K562 (cell line): ENCODE measurements around the gene CSKMT. TPM values are rescaled to one million over a fixed set of nuclear protein-coding genes. Genes with fewer than 3 reads are reported as not detected.

Experiments
- FUS ChIP-seq: fragments of 200-400 bp; formaldehyde crosslinking; optimal IDR thresholded peaks from 2 replicates; pipeline ENCODE3; 2017; ENCODE audit warnings: low read depth, low read length
- HDAC2 ChIP-seq: fragments of 450-650 bp; IDR thresholded peaks from 2 replicates; pipeline ENCODE4 v1.6.1; 2016; ENCODE audit warnings: mild to moderate bottlenecking
- OTX1 ChIP-seq: fragments of 450-650 bp; formaldehyde crosslinking; IDR thresholded peaks from 2 replicates; pipeline ENCODE4 v1.4.0; 2022; ENCODE audit warnings: mild to moderate bottlenecking
- PURB ChIP-seq: sonication (generic); formaldehyde crosslinking; IDR thresholded peaks from 2 replicates; pipeline ENCODE4 v1.9.0; 2021; ENCODE audit warnings: low read depth, mild to moderate bottlenecking, missing genetic modification reagents
- SMARCB1 ChIP-seq: IDR thresholded peaks from 2 replicates; pipeline ENCODE4 v1.6.1; 2011; ENCODE audit warnings: improper control_type of control experiment, low read depth; ENCODE audit not compliant: insufficient read length
- SREBF1 ChIP-seq: fragments of 150-350 bp; IDR thresholded peaks from 2 replicates; pipeline ENCODE4 v1.6.1; 2014; ENCODE audit warnings: antibody characterized with exemption, low read depth, low read length, borderline replicate concordance
- TAF15 ChIP-seq: fragments of 200-400 bp; formaldehyde crosslinking; IDR thresholded peaks from 2 replicates; pipeline ENCODE4 v1.6.1; 2017; ENCODE audit warnings: mild to moderate bottlenecking, low read depth, low read length, moderate library complexity
- ZNF263 ChIP-seq: sonication (generic); formaldehyde crosslinking; IDR thresholded peaks from 2 replicates; pipeline ENCODE4 v1.8.0; 2022; ENCODE audit warnings: mild to moderate bottlenecking, missing genetic modification reagents, borderline replicate concordance
- ZNF316 ChIP-seq: fragments of 450-650 bp; IDR thresholded peaks from 2 replicates; pipeline ENCODE4 v1.6.1; 2016
- ZNF583 ChIP-seq: fragments of 250-450 bp; sonication (Bioruptor Pico); IDR thresholded peaks from 2 replicates; pipeline ENCODE4 v1.4.0; 2020
- ZNF589 ChIP-seq: fragments of 200-800 bp; sonication (Bioruptor generic); IDR thresholded peaks from 2 replicates; pipeline ENCODE4 v1.6.1; 2016; ENCODE audit warnings: low read depth, missing genetic modification characterization, missing compliant biosample characterization
- polyA plus RNA-seq, 8 experiments: library from polyadenylated mRNA; depleted of rRNA in 4 of 8; stranded (reverse) in 5 of 8; unstranded in 3 of 8; fragments of >200 nt; fragmentation: Nextera tagmentation in 2 of 8; fragmentation: Illumina TruSeq in 1 of 8; extraction: Ambion mirVana in 2 of 8; extraction: Trizol in 1 of 8; gene quantifications; 2 replicates each; pipeline versions ENCODE4 v1.2.1 to v1.2.3, GENCODE V29; 2011 to 2014; ENCODE audit warnings: inconsistent platforms in 1 of 8, missing spikeins in 1 of 8
- total RNA-seq, 7 experiments: library from RNA; depleted of rRNA in 6 of 7; stranded (reverse); fragments of >200 nt in 6 of 7; fragmentation: Illumina TruSeq in 2 of 7; extraction: Trizol in 2 of 7; gene quantifications; 2 replicates each; pipeline versions ENCODE4 v1.2.1 to v1.2.3, GENCODE V29; 2011 to 2021; ENCODE audit warnings: low replicate concordance in 1 of 7
- TF ChIP-seq, protein P1 (sequence below): sonication (generic); formaldehyde crosslinking; IDR thresholded peaks from 2 replicates; pipeline ENCODE4 v1.8.1; 2023; ENCODE audit warnings: mild to moderate bottlenecking, missing genetic modification reagents
- TF ChIP-seq, protein P2 (sequence below): fragments of 450-650 bp; IDR thresholded peaks from 2 replicates; pipeline ENCODE4 v1.6.1; 2017; ENCODE audit warnings: antibody characterized with exemption, mild to moderate bottlenecking
- TF ChIP-seq, protein P3 (sequence below): IDR thresholded peaks from 3 replicates; pipeline ENCODE4 v1.6.1; 2011; ENCODE audit warnings: borderline replicate concordance, mild to moderate bottlenecking, moderate library complexity; ENCODE audit not compliant: insufficient read length; ENCODE audit errors: extremely low read depth

The CSKMT gene
- total and polyA plus RNA-seq, 9 of the 15 experiments (the other 6 are each of a cell fraction or from before 2014, with no cell fraction given): 10.3 to 108 (median 27.2) TPM

DNA sequence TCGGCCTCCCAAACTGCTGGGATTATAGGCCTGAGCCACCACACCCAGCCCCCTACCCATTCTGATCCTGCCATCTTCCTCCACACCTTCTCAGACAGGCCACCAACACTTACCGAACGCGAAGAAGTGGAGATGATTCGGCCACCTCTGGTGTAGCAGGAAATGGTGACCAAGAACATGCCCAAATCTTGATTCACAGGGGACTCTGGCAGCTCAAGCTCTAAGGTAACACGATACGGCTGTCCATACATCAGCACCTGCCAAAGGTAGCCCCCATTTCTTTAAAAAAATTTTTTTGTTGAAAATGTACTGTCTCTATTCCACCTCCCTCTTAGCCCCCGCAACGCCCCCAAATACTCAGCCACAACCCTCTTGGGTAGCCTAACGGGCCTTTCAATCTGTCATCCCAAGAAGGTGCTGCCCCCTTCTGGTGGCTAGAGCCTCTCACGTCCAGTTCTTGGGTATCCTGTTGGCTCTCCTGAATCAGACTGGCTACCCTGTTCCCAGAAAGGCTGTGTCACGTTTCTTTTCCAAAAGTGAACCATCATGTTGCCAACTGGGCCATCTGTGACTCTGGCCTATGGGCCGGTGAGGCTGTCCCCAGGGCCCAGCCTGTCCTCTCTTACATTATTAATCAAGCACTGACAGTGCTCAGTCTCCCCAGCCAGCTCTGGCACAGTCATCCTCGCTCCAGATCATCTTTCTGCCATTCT lies 29.5 kb downstream of the CSKMT start (continued):
- TF ChIP-seq, protein P1, sequence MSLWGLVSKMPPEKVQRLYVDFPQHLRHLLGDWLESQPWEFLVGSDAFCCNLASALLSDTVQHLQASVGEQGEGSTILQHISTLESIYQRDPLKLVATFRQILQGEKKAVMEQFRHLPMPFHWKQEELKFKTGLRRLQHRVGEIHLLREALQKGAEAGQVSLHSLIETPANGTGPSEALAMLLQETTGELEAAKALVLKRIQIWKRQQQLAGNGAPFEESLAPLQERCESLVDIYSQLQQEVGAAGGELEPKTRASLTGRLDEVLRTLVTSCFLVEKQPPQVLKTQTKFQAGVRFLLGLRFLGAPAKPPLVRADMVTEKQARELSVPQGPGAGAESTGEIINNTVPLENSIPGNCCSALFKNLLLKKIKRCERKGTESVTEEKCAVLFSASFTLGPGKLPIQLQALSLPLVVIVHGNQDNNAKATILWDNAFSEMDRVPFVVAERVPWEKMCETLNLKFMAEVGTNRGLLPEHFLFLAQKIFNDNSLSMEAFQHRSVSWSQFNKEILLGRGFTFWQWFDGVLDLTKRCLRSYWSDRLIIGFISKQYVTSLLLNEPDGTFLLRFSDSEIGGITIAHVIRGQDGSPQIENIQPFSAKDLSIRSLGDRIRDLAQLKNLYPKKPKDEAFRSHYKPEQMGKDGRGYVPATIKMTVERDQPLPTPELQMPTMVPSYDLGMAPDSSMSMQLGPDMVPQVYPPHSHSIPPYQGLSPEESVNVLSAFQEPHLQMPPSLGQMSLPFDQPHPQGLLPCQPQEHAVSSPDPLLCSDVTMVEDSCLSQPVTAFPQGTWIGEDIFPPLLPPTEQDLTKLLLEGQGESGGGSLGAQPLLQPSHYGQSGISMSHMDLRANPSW (CRISPR knock-in tag): 0 out of 2 replicates have a peak, but pooled peaks have one; percentile 33
- TF ChIP-seq ZNF263 (CRISPR knock-in tag) (no peak), SMARCB1 (no peak), HDAC2 (no peak), ZNF316 (0 out of 2 replicates have a peak, but pooled peaks have one; percentile 5), FUS (no peak), ZNF583 (CRISPR knock-in tag) (no peak), SREBF1 (no peak), TAF15 (no peak), OTX1 (CRISPR knock-in tag) (no peak), PURB (CRISPR knock-in tag) (no peak), ZNF589 (CRISPR knock-in tag) (no peak)
- TF ChIP-seq, protein P2, sequence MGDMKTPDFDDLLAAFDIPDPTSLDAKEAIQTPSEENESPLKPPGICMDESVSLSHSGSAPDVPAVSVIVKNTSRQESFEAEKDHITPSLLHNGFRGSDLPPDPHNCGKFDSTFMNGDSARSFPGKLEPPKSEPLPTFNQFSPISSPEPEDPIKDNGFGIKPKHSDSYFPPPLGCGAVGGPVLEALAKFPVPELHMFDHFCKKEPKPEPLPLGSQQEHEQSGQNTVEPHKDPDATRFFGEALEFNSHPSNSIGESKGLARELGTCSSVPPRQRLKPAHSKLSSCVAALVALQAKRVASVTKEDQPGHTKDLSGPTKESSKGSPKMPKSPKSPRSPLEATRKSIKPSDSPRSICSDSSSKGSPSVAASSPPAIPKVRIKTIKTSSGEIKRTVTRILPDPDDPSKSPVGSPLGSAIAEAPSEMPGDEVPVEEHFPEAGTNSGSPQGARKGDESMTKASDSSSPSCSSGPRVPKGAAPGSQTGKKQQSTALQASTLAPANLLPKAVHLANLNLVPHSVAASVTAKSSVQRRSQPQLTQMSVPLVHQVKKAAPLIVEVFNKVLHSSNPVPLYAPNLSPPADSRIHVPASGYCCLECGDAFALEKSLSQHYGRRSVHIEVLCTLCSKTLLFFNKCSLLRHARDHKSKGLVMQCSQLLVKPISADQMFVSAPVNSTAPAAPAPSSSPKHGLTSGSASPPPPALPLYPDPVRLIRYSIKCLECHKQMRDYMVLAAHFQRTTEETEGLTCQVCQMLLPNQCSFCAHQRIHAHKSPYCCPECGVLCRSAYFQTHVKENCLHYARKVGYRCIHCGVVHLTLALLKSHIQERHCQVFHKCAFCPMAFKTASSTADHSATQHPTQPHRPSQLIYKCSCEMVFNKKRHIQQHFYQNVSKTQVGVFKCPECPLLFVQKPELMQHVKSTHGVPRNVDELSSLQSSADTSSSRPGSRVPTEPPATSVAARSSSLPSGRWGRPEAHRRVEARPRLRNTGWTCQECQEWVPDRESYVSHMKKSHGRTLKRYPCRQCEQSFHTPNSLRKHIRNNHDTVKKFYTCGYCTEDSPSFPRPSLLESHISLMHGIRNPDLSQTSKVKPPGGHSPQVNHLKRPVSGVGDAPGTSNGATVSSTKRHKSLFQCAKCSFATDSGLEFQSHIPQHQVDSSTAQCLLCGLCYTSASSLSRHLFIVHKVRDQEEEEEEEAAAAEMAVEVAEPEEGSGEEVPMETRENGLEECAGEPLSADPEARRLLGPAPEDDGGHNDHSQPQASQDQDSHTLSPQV: no peak
- TF ChIP-seq, protein P3, sequence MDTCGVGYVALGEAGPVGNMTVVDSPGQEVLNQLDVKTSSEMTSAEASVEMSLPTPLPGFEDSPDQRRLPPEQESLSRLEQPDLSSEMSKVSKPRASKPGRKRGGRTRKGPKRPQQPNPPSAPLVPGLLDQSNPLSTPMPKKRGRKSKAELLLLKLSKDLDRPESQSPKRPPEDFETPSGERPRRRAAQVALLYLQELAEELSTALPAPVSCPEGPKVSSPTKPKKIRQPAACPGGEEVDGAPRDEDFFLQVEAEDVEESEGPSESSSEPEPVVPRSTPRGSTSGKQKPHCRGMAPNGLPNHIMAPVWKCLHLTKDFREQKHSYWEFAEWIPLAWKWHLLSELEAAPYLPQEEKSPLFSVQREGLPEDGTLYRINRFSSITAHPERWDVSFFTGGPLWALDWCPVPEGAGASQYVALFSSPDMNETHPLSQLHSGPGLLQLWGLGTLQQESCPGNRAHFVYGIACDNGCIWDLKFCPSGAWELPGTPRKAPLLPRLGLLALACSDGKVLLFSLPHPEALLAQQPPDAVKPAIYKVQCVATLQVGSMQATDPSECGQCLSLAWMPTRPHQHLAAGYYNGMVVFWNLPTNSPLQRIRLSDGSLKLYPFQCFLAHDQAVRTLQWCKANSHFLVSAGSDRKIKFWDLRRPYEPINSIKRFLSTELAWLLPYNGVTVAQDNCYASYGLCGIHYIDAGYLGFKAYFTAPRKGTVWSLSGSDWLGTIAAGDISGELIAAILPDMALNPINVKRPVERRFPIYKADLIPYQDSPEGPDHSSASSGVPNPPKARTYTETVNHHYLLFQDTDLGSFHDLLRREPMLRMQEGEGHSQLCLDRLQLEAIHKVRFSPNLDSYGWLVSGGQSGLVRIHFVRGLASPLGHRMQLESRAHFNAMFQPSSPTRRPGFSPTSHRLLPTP: no peak
